ENCODE data around the gene TWNK.

Gene TWNK

GRCh38 chr10:101013365-101013825 lies 26.1 kb downstream of the TWNK start:
- no peak for DNase-seq

- peak; percentile 77 for DNase-seq
Observed at GRCh38 chr10:101014230-101014884, 27.0 kb downstream of the TWNK start.

- no peak for DNase-seq
Observed at GRCh38 chr10:101014966-101015581, 27.7 kb downstream of the TWNK start.

GRCh38 chr10:101015582-101015973 lies 28.2 kb downstream of the TWNK start:
- no peak for DNase-seq

GRCh38 chr10:101016814-101017213 lies 29.5 kb downstream of the TWNK start:
- no peak for DNase-seq

GRCh38 chr10:101018118-101018599 lies 30.8 kb downstream of the TWNK start:
- DNase-seq: no peak

GRCh38 chr10:101018600-101019439 lies 31.5 kb downstream of the TWNK start:
- DNase-seq: peak; percentile 80

- no peak for DNase-seq
Observed at GRCh38 chr10:101019440-101019703, 32.0 kb downstream of the TWNK start.

GRCh38 chr10:101020427-101021075 lies 33.2 kb downstream of the TWNK start:
- no peak for DNase-seq

- DNase-seq: no peak
Observed at GRCh38 chr10:101021239-101021638, 33.9 kb downstream of the TWNK start.

- no peak for DNase-seq
Observed at GRCh38 chr10:101021692-101022251, 34.4 kb downstream of the TWNK start.

GRCh38 chr10:101022967-101023705 lies 35.8 kb downstream of the TWNK start:
- no peak for DNase-seq

GRCh38 chr10:101027106-101027720 lies 39.9 kb downstream of the TWNK start:
- no peak for DNase-seq

- no peak for DNase-seq
Observed at GRCh38 chr10:101028446-101029337, 41.3 kb downstream of the TWNK start.

- no peak for DNase-seq
Observed at GRCh38 chr10:101029520-101030295, 42.4 kb downstream of the TWNK start.

GRCh38 chr10:101030496-101031127 lies 43.3 kb downstream of the TWNK start:
- no peak for DNase-seq

GRCh38 chr10:101031128-101031795 lies 43.9 kb downstream of the TWNK start, which contains the start of the genes PDZD7 and SFXN3:
PDZD7 (minus strand) TSS chr10:101031129; CDS start chr10:101030219, 910 bp downstream.
SFXN3 (plus strand) TSS chr10:101031234; CDS start chr10:101034695, 3,461 bp downstream.
- DNase-seq: peak; percentile 97

Measured in activated CD8-positive, alpha-beta memory T cell treated with anti-CD3 and anti-CD28 coated beads, Interleukin-2, amount 50 U/mL, for 4 hours (primary cell).